ENCODE data around the gene COX19. TPM values are rescaled to one million over a fixed set of nuclear protein-coding genes. Genes with fewer than 3 reads are reported as not detected.

The COX19 gene
- total and polyA plus RNA-seq, 4 donors, result 5.6 to 17.0 (median 8.0) TPM

GRCh38 chr7:1014681-1015080, 39.3 kb upstream of the COX19 start:
- Histone ChIP-seq H3K4me3 (no peak overlapping the region), H3K27me3 (ENCODE audit: control insufficient read depth in 3 of 3, insufficient read depth in 3 of 3, low read length in 2 of 3) (no peaks in the 10 kb centered on the region), H3K27ac (ENCODE audit: low read depth in 1 of 2, low read length in 1 of 2) (no peak overlapping the region), H3K4me1 (ENCODE audit: control insufficient read depth in 5 of 5, insufficient read depth in 5 of 5, low read length in 5 of 5) (peaks cover 0 to 3% (median 0%) of the 10 kb centered on the region in 5 donors), H3K9ac (ENCODE audit: insufficient read depth in 1 of 2, low read length in 2 of 2) (no peak overlapping the region), H3K36me3 (ENCODE audit: control insufficient read depth in 4 of 4, insufficient read depth in 4 of 4, low read length in 4 of 4) (peaks cover 0 to 4% (median 2%) of the 10 kb centered on the region in 4 donors), H3K9me3 (ENCODE audit: control insufficient read depth in 4 of 4, insufficient read depth in 3 of 4, low read length in 3 of 4) (no peaks in the 10 kb centered on the region)
- 93% methylated on average over 20 of the region's 20 CpGs for WGBS, 2 donors
- TF ChIP-seq CTCF (IDR thresholded peaks at IDR 0.05; ENCODE audit: control extremely low read depth, extremely low read depth), result no peak
- DNase-seq (no peak), ATAC-seq (ENCODE audit: insufficient read depth, low FRiP score) (no peak)

GRCh38 chr7:1013581-1013980, 38.2 kb upstream of the COX19 start:
- Histone ChIP-seq H3K4me3 (no peak overlapping the region), H3K4me1 (ENCODE audit: control insufficient read depth in 5 of 5, insufficient read depth in 5 of 5, low read length in 5 of 5) (peaks cover 0 to 3% (median 0%) of the 10 kb centered on the region in 5 donors), H3K9me3 (ENCODE audit: control insufficient read depth in 4 of 4, insufficient read depth in 3 of 4, low read length in 3 of 4) (no peaks in the 10 kb centered on the region), H3K9ac (ENCODE audit: insufficient read depth in 1 of 2, low read length in 2 of 2) (no peak overlapping the region), H3K27me3 (ENCODE audit: control insufficient read depth in 3 of 3, insufficient read depth in 3 of 3, low read length in 2 of 3) (no peaks in the 10 kb centered on the region), H3K36me3 (ENCODE audit: control insufficient read depth in 4 of 4, insufficient read depth in 4 of 4, low read length in 4 of 4) (peaks cover 0 to 9% (median 3%) of the 10 kb centered on the region in 4 donors), H3K27ac (ENCODE audit: low read depth in 1 of 2, low read length in 1 of 2) (no peak overlapping the region)
- 83 to 87% methylated on average over 11 of the region's 11 CpGs for WGBS, 2 donors
- DNase-seq (no peak), ATAC-seq (ENCODE audit: insufficient read depth, low FRiP score) (no peak)
- no peak for TF ChIP-seq CTCF (IDR thresholded peaks at IDR 0.05; ENCODE audit: control extremely low read depth, extremely low read depth)

GRCh38 chr7:1012716-1013095, 37.4 kb upstream of the COX19 start:
- Histone ChIP-seq H3K9me3 (ENCODE audit: control insufficient read depth in 4 of 4, insufficient read depth in 3 of 4, low read length in 3 of 4) (no peaks in the 10 kb centered on the region), H3K4me3 (no peak overlapping the region), H3K27me3 (ENCODE audit: control insufficient read depth in 3 of 3, insufficient read depth in 3 of 3, low read length in 2 of 3) (no peaks in the 10 kb centered on the region), H3K36me3 (ENCODE audit: control insufficient read depth in 4 of 4, insufficient read depth in 4 of 4, low read length in 4 of 4) (peaks cover 0 to 16% (median 2%) of the 10 kb centered on the region in 4 donors), H3K4me1 (ENCODE audit: control insufficient read depth in 5 of 5, insufficient read depth in 5 of 5, low read length in 5 of 5) (peaks cover 0 to 3% (median 0%) of the 10 kb centered on the region in 5 donors), H3K9ac (ENCODE audit: insufficient read depth in 1 of 2, low read length in 2 of 2) (no peak overlapping the region), H3K27ac (ENCODE audit: low read depth in 1 of 2, low read length in 1 of 2) (no peak overlapping the region)
- no peak for ATAC-seq (ENCODE audit: insufficient read depth, low FRiP score)
- TF ChIP-seq CTCF (IDR thresholded peaks at IDR 0.05; ENCODE audit: control extremely low read depth, extremely low read depth), result no peak
- DNase-seq, result no peak
- WGBS, 2 donors, result 90 to 92% methylated on average over 30 of the region's 30 CpGs

Data from lung (tissue), 12 donors.